GM19397 (cell line): ENCODE data around the gene RNPC3.
A peak's percentile ranks its signal among the peaks of the same experiment; 100 is the strongest.

Experiments used
- ATAC-seq: cut with Tn5 transposase; IDR thresholded peaks from one replicate; pipeline ENCODE4 v1.9.1; 2021; ENCODE audit warnings: mild to moderate bottlenecking, moderate library complexity; ENCODE audit not compliant: unreplicated experiment

Gene RNPC3

GRCh38 chr1:103525607-103526507 lies at the start of gene RNPC3:
Gene RNPC3 (plus strand): TSS chr1:103525699. CDS start chr1:103526071, 372 bp downstream.
- peak; percentile 79 for ATAC-seq

GRCh38 chr1:103477101-103477500 lies 48.4 kb upstream of the RNPC3 start:
- ATAC-seq, result no peak

GRCh38 chr1:103489935-103490334 lies 35.6 kb upstream of the RNPC3 start:
- peak; percentile 63 for ATAC-seq

- ATAC-seq, result no peak
Observed at GRCh38 chr1:103492003-103492625, 33.4 kb upstream of the RNPC3 start.

- ATAC-seq, result no peak
Observed at GRCh38 chr1:103496014-103496635, 29.4 kb upstream of the RNPC3 start.

- no peak for ATAC-seq
Observed at GRCh38 chr1:103497404-103497803, 28.1 kb upstream of the RNPC3 start.

GRCh38 chr1:103509250-103509649 lies 16.2 kb upstream of the RNPC3 start:
- no peak for ATAC-seq

GRCh38 chr1:103513711-103514110 lies 11.8 kb upstream of the RNPC3 start:
- no peak for ATAC-seq

- peak; percentile 59 for ATAC-seq
Observed at GRCh38 chr1:103514920-103515503, 10.5 kb upstream of the RNPC3 start.

- no peak for ATAC-seq
Observed at GRCh38 chr1:103516283-103516682, 9.2 kb upstream of the RNPC3 start.

- no peak for ATAC-seq
Observed at GRCh38 chr1:103516693-103517092, 8.8 kb upstream of the RNPC3 start.

- ATAC-seq, result peak; percentile 79
Observed at GRCh38 chr1:103517380-103518047, 8.0 kb upstream of the RNPC3 start.

GRCh38 chr1:103520822-103521221 lies 4.7 kb upstream of the RNPC3 start:
- ATAC-seq, result no peak

- ATAC-seq, result no peak
Observed at GRCh38 chr1:103523346-103523745, 2.2 kb upstream of the RNPC3 start.

GRCh38 chr1:103525114-103525606 lies 339 bp upstream of the RNPC3 start:
- peak; percentile 56 for ATAC-seq

- ATAC-seq, result no peak
Observed at GRCh38 chr1:103527331-103527730, 1.8 kb downstream of the RNPC3 start.

- ATAC-seq, result no peak
Observed at GRCh38 chr1:103529746-103530145, 4.2 kb downstream of the RNPC3 start.

GRCh38 chr1:103538226-103538625 lies 12.7 kb downstream of the RNPC3 start:
- no peak for ATAC-seq

GRCh38 chr1:103541431-103541830 lies 15.9 kb downstream of the RNPC3 start:
- ATAC-seq, result no peak

GRCh38 chr1:103546496-103546895 lies 21.0 kb downstream of the RNPC3 start:
- ATAC-seq, result no peak

- no peak for ATAC-seq
Observed at GRCh38 chr1:103547840-103548239, 22.3 kb downstream of the RNPC3 start.
